GM20000 (cell line): ENCODE results near the gene S1PR2.

Source experiments
- DNase-seq: peaks from one replicate; pipeline ENCODE4 v3.0.0; 2012; ENCODE audit warnings: low spot score
- CTCF ChIP-seq: IDR thresholded peaks from 2 replicates; pipeline ENCODE4 v1.5.1; 2012; ENCODE audit warnings: mild to moderate bottlenecking, control low read depth; ENCODE audit errors: extremely low read depth, missing control alignments

S1PR2 gene

GRCh38 chr19:10259162-10259905 is 28.2 kb upstream of the S1PR2 start:
- TF ChIP-seq CTCF = peak; percentile 65
- peak; percentile 85 for DNase-seq

GRCh38 chr19:10258080-10258710 is 27.1 kb upstream of the S1PR2 start:
- no peak for TF ChIP-seq CTCF
- DNase-seq = no peak

GRCh38 chr19:10256970-10257615 is 26.0 kb upstream of the S1PR2 start:
- no peak for TF ChIP-seq CTCF
- no peak for DNase-seq

- DNase-seq = no peak
- TF ChIP-seq CTCF = no peak
Measured at GRCh38 chr19:10256551-10256950, 25.4 kb upstream of the S1PR2 start.

- TF ChIP-seq CTCF = no peak
- no peak for DNase-seq
Measured at GRCh38 chr19:10255358-10255757, 24.2 kb upstream of the S1PR2 start.

GRCh38 chr19:10254244-10254643 is 23.1 kb upstream of the S1PR2 start:
- TF ChIP-seq CTCF = no peak

GRCh38 chr19:10252707-10253106 is 21.6 kb upstream of the S1PR2 start:
- no peak for TF ChIP-seq CTCF
- no peak for DNase-seq

More at GRCh38 chr19:10254244-10254643, 23.1 kb upstream of the S1PR2 start:
- no peak for DNase-seq
